Measurements from ENCODE around the gene VCPKMT.

GRCh38 chr14:50064993-50065392 is 51.4 kb downstream of the VCPKMT start:
- TF ChIP-seq POLR2AphosphoS5 (IDR thresholded peaks at IDR 0.05; ENCODE audit: low read depth, low read length) (no peak; the same call in 1 of the 2 replicates), POLR2A (IDR thresholded peaks at IDR 0.05; ENCODE audit: low read depth, low read length) (no peak)

All from GM12892 (cell line).